Duodenal mucosa (tissue), 2 donors: ENCODE measurements around the gene UBE2Z.

Experiments used
- H3K27ac ChIP-seq: one replicate; pipeline ENCODE4 v1.7.0; 2013; ENCODE audit warnings: low read depth, low read length
- H3K27me3 ChIP-seq, 2 donors: one replicate each; pipeline ENCODE4 v1.7.0; 2013; ENCODE audit warnings: low read length in 2 of 2, control low read depth in 1 of 2; ENCODE audit not compliant: insufficient read depth in 2 of 2, control insufficient read depth in 1 of 2
- H3K36me3 ChIP-seq, 2 donors: one replicate each; pipeline ENCODE4 v1.7.0; 2013; ENCODE audit warnings: low read length in 2 of 2, control low read depth in 1 of 2; ENCODE audit not compliant: insufficient read depth in 2 of 2, control insufficient read depth in 1 of 2
- H3K4me1 ChIP-seq, 2 donors: one replicate each; pipeline ENCODE4 v1.7.0; 2013; ENCODE audit warnings: low read length in 2 of 2, control low read depth in 1 of 2; ENCODE audit not compliant: insufficient read depth in 2 of 2, control insufficient read depth in 1 of 2
- H3K4me3 ChIP-seq, 2 donors: one replicate each; pipeline ENCODE4 v1.7.0; 2013; ENCODE audit warnings: low read length in 2 of 2, low read depth in 1 of 2
- H3K9ac ChIP-seq, 2 donors: one replicate each; pipeline ENCODE4 v1.7.0; 2013; ENCODE audit warnings: low read length in 2 of 2, low read depth in 1 of 2
- H3K9me3 ChIP-seq, 2 donors: one replicate each; pipeline ENCODE4 v1.7.0; 2013; ENCODE audit warnings: low read length in 2 of 2, control low read depth in 1 of 2; ENCODE audit not compliant: control insufficient read depth in 1 of 2

The UBE2Z gene

DNA sequence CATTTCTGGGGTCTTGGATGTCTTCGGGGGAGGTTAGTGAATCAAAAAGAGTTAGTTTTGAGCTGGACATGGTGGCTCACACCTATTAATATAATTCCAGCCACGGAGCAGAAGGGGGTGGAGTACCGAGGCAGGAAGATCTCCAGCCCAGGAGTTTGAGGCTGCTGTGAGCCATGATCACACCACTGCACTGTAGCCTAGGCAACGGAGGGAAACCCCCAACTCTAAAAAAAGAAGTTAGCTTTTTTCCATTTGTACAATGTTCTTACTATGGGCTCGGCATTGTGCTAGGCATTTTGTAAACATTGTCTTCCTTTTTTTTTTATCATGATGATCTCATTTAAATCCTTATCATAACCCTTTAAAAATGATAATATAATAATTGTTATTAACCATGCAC, 44.7 kb downstream of the UBE2Z start:
- H3K4me3 ChIP-seq: no peak overlapping the region

DNA sequence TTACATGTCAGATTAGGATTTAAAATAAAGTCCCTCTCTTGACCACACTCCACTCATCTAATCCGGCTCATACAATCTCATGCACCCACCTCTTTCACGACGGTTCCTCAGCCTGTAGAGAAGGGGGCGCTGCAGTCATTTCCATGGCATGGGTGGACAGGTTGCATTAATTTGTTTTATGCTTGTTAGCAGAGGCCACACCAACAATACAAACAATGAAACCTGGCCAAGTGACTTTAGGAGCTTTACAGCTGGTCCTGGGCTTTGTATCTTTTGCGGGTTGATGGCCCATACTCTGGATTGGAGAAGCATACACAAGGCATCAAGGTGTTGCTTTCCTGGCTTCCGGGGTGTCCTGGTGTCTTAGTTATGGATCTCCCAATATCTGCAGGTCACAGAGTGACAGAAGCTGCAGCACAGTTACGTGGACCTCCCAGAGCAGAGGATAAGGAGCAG, 46.1 kb downstream of the UBE2Z start:
- Histone ChIP-seq H3K4me1 (no peaks in the 10 kb centered on the region), H3K4me3 (no peak overlapping the region), H3K36me3 (no peaks in the 10 kb centered on the region), H3K27ac (no peak overlapping the region), H3K9me3 (no peaks in the 10 kb centered on the region), H3K27me3 (peaks cover 7 to 9% of the 10 kb centered on the region in 2 donors), H3K9ac (no peak overlapping the region)

More for the DNA sequence above, 44.7 kb downstream of the UBE2Z start:
- Histone ChIP-seq H3K9me3 (no peaks in the 10 kb centered on the region), H3K27ac (no peak overlapping the region), H3K4me1 (no peaks in the 10 kb centered on the region), H3K27me3 (peaks cover 4 to 5% of the 10 kb centered on the region in 2 donors), H3K36me3 (no peaks in the 10 kb centered on the region), H3K9ac (no peak overlapping the region)

GRCh38 chr17:48960834-48961515, 52.8 kb downstream of the UBE2Z start:
- no peaks in the 10 kb centered on the region for H3K4me1 ChIP-seq
- H3K4me3 ChIP-seq: no peak overlapping the region
- no peaks in the 10 kb centered on the region for H3K9me3 ChIP-seq
- no peak overlapping the region for H3K27ac ChIP-seq
- H3K9ac ChIP-seq: no peak overlapping the region
- H3K27me3 ChIP-seq: peaks cover 17% of the 10 kb centered on the region in 2 donors
- no peaks in the 10 kb centered on the region for H3K36me3 ChIP-seq

GRCh38 chr17:48961516-48962233, 53.5 kb downstream of the UBE2Z start:
- Histone ChIP-seq H3K27ac (no peak overlapping the region), H3K4me1 (no peaks in the 10 kb centered on the region), H3K27me3 (peaks cover 17% of the 10 kb centered on the region in 2 donors), H3K9ac (no peak overlapping the region), H3K4me3 (no peak overlapping the region), H3K36me3 (no peaks in the 10 kb centered on the region), H3K9me3 (no peaks in the 10 kb centered on the region)

- no peak overlapping the region for H3K9ac ChIP-seq
- H3K9me3 ChIP-seq: no peaks in the 10 kb centered on the region
- H3K4me1 ChIP-seq: no peaks in the 10 kb centered on the region
- H3K4me3 ChIP-seq: no peak overlapping the region
- H3K36me3 ChIP-seq: no peaks in the 10 kb centered on the region
- H3K27ac ChIP-seq: no peak overlapping the region
- peaks cover 0 to 15% of the 10 kb centered on the region in 2 donors for H3K27me3 ChIP-seq
Observed at GRCh38 chr17:48970224-48970623, 62.0 kb downstream of the UBE2Z start.

- Histone ChIP-seq H3K27ac (no peak overlapping the region), H3K36me3 (no peaks in the 10 kb centered on the region), H3K4me3 (no peak overlapping the region), H3K27me3 (peaks cover 0 to 15% of the 10 kb centered on the region in 2 donors), H3K9ac (no peak overlapping the region), H3K9me3 (no peaks in the 10 kb centered on the region), H3K4me1 (no peaks in the 10 kb centered on the region)
Observed at GRCh38 chr17:48970865-48971687, 62.9 kb downstream of the UBE2Z start.

DNA sequence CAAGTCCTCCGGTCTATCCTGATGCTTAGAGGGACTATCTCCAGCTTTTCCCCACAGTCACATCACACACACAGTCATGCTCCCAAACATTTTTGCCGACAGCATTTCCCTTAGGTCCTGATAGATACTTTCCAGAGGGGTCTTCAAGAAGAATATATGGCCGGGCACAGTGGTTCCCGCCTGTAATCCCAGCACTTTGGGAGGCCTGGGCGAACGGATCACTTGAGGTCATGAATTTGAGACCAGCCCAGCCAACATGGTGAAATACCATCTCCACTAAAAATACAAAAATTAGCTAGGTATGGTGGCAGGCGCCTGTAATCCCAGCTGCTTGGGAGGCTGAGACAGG, 64.5 kb downstream of the UBE2Z start:
- Histone ChIP-seq H3K9me3 (no peaks in the 10 kb centered on the region), H3K27ac (no peak overlapping the region), H3K4me1 (no peaks in the 10 kb centered on the region), H3K4me3 (no peak overlapping the region), H3K9ac (no peak overlapping the region), H3K36me3 (no peaks in the 10 kb centered on the region), H3K27me3 (peaks cover 0 to 15% of the 10 kb centered on the region in 2 donors)

GRCh38 chr17:48973806-48974205, 65.6 kb downstream of the UBE2Z start:
- Histone ChIP-seq H3K27me3 (peaks cover 0 to 15% of the 10 kb centered on the region in 2 donors), H3K9ac (no peak overlapping the region), H3K4me1 (no peaks in the 10 kb centered on the region), H3K27ac (no peak overlapping the region), H3K36me3 (no peaks in the 10 kb centered on the region), H3K4me3 (no peak overlapping the region), H3K9me3 (no peaks in the 10 kb centered on the region)
